Spinal cord (tissue), 10 donors: ENCODE measurements around the gene ALS2CL. TPM values are rescaled to one million over a fixed set of nuclear protein-coding genes. Genes with fewer than 3 reads are reported as not detected.

Experiments used
- DNase-seq, 6 donors: peaks; one replicate each; pipeline versions ENCODE4 v3.0.0 to v3.0.0-alpha.2; 2013 to 2015; ENCODE audit warnings: low spot score in 6 of 6, low read depth in 4 of 6
- H3K27ac ChIP-seq: one replicate; pipeline ENCODE4 v1.5.1; 2013; ENCODE audit warnings: low read depth, low read length, control low read depth
- H3K27me3 ChIP-seq: one replicate; pipeline ENCODE4 v1.6.1; 2013; ENCODE audit warnings: low read length; ENCODE audit not compliant: control insufficient read depth, insufficient read depth
- H3K36me3 ChIP-seq: one replicate; pipeline ENCODE4 v1.6.1; 2013; ENCODE audit warnings: low read length; ENCODE audit not compliant: control insufficient read depth, insufficient read depth
- H3K4me1 ChIP-seq: one replicate; pipeline ENCODE4 v1.6.1; 2013; ENCODE audit warnings: low read length; ENCODE audit not compliant: control insufficient read depth, insufficient read depth
- H3K4me3 ChIP-seq: one replicate; pipeline ENCODE4 v1.5.1; 2013; ENCODE audit warnings: low read depth, low read length, control low read depth
- H3K9me3 ChIP-seq: one replicate; pipeline ENCODE4 v1.6.1; 2013; ENCODE audit warnings: low read length; ENCODE audit not compliant: control insufficient read depth, insufficient read depth
- WGBS: methylation state at CpG from one replicate; pipeline ENCODE4 v1.1.5; 2013; ENCODE audit warnings: missing lambda C conversion rate; ENCODE audit not compliant: insufficient coverage; 5-methylcytosine and 5-hydroxymethylcytosine counted together
- polyA plus RNA-seq, 2 donors: library from polyadenylated mRNA; unstranded; fragments of 120-200 nt; gene quantifications; one replicate each; pipeline ENCODE4 v1.2.1, GENCODE V29; 2013; ENCODE audit not compliant: insufficient read length in 2 of 2
- total RNA-seq, 2 donors: library from RNA; depleted of rRNA in 1 of 2; stranded (reverse); fragments of 120-200 nt in 1 of 2; fragments of >200 nt in 1 of 2; gene quantifications; one replicate each; pipeline versions ENCODE4 v1.2.3 to v1.2.4, GENCODE V29; 2013 to 2014
- donor health status: healthy.

ALS2CL gene
- total and polyA plus RNA-seq, 4 donors = 5.3 to 8.3 (median 5.9) TPM

DNA sequence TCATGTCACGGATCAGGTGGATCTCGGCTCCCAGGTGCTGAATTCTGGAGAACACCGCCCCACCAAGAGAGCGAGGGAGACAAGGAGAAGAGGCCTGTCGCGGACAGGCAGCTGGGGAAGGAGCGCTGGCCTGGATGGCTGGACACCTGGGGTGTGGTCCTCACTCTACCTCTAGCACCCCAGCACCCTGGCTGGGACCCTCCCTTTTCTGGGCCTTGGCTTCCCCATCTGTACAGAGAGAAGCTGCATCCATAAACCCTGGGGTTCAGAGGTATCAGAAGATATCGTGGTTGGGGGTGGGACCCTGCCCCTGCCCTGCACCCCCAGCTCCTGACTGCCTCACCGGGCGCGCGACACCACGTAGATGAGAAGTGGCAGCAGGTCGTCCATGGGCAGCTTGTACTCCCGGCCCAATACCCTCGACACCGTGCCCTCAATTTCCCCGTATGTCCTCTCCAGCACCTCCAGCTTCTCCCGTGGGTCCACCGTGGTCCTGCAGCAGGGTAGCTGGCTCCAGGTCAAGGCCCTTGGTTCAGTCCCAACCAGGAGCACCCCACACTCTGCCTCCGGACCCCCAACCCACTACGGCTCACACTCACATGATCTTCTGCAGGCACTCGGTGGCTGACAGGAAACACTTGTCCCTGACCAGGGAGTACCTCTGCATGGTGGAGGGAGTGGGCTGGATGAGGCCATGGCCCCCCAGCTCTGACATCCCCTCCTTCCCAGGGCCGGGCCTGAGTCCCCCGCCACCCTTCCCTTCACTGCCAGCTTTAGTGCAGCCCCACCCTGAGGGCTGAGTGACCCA, 21.7 kb downstream of the ALS2CL start:
- H3K27ac ChIP-seq = no peak overlapping the region
- no peaks in the 10 kb centered on the region for H3K9me3 ChIP-seq
- H3K4me1 ChIP-seq = peaks cover 5% of the 10 kb centered on the region
- no peak for DNase-seq
- H3K27me3 ChIP-seq = no peaks in the 10 kb centered on the region
- WGBS = 93% methylated on average over 20 of the region's 25 CpGs
- peaks cover under 1% of the 10 kb centered on the region for H3K36me3 ChIP-seq
- H3K4me3 ChIP-seq = no peak overlapping the region

DNA sequence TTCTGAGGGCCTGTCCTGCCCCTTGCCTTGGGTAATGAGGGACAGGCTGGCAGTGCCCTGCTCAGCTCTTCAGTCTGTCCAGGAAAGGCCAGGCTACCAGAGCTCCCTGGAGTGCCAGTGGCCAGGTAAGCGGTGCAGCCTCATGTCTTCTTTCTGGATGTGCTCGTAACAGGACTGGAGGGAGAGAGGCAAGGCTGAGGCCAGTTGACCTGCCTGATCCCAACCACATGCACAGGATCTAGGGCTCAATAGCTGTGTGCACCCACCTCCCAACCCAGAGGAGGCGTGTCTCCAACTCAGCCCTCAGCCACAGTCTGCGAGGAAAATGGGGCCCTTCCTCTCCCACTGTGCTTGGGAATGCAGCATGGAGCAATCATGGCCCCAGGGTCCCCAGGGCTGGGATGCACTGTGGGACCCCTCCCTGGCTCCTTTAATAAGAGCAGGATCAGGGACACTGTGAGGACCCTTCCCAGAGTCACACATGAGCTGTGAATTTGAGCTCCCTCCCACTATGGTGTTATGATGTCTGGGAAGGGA, 22.5 kb downstream of the ALS2CL start:
- H3K36me3 ChIP-seq = no peaks in the 10 kb centered on the region
- WGBS = 78% methylated on average over 4 of the region's 4 CpGs
- no peaks in the 10 kb centered on the region for H3K9me3 ChIP-seq
- H3K4me3 ChIP-seq = no peak overlapping the region
- no peak overlapping the region for H3K27ac ChIP-seq
- H3K4me1 ChIP-seq = peaks cover 11% of the 10 kb centered on the region
- no peaks in the 10 kb centered on the region for H3K27me3 ChIP-seq
- DNase-seq = no peak

DNA sequence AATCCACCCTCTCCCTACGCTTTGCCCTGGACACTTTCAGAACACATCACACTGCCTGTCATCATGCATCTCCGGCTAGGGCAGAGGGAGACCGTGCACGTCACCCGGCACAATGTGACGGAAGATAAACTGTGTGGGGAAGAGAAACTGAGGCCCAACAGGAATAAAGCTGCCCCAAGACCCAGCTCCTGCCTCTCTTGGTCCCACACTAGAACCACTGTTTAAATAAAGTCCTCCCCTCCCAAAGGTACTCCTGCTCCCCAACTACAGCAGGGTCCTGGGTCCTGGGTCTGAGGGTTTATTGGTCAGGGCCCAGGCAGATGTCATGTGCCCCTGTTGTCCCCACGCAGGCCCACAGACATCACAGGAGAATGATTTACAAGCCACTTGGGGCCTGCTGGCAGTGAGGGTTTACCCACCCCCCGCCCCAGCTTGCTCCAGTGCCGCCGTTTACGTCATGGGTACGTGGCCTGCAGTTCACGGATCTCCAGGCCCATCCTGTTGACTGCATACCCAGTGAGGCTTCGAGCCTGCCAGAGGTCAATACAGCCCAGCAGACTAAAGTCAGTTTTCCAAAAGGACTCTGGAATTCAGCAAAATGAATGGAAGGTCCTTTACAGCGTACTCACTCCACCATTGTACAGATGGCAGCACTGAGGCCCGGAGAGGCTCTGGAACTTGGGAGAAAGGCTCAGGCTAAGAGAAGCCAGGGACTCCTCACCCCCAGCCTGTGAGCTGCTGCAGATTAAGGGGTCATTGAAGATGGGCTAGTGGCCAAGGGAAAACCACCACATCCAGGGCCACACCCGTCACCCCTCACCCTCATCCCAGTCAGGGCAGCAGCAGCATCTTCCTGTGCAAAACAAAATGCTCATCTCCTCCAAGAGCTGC, 23.2 kb downstream of the ALS2CL start:
- H3K4me3 ChIP-seq = no peak overlapping the region
- no peak overlapping the region for H3K27ac ChIP-seq
- no peak for DNase-seq
- H3K36me3 ChIP-seq = no peaks in the 10 kb centered on the region
- H3K4me1 ChIP-seq = peaks cover 9% of the 10 kb centered on the region
- H3K27me3 ChIP-seq = no peaks in the 10 kb centered on the region
- no peaks in the 10 kb centered on the region for H3K9me3 ChIP-seq
- 72% methylated on average over 8 of the region's 17 CpGs for WGBS

GRCh38 chr3:46669191-46669999, 24.1 kb downstream of the ALS2CL start:
- Histone ChIP-seq H3K4me1 (peaks cover 13% of the 10 kb centered on the region), H3K27ac (no peak overlapping the region), H3K9me3 (no peaks in the 10 kb centered on the region), H3K36me3 (no peaks in the 10 kb centered on the region), H3K27me3 (no peaks in the 10 kb centered on the region), H3K4me3 (no peak overlapping the region)
- WGBS = 91% methylated on average over 9 of the region's 9 CpGs
- no peak for DNase-seq

DNA sequence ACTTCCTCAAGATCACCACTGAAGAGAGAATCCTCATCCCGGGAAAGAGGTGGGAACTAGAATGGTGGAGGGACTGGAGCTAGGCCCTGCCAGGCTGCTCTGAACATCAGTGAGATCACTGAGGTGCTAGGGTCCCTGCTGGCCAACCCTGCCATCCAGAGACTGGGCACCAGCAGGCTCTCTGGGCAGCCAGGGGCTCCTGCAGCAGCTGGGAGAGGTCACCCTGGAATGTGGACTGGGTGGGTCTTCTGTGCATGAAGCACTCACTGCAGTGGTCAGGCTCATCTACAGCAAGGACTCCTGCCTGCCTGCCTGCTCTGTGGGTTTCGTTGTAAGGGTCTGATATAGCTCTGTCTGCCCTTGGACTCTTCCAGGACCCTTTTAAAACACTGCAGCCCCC, 24.9 kb downstream of the ALS2CL start:
- no peak for DNase-seq
- H3K36me3 ChIP-seq = no peaks in the 10 kb centered on the region
- no peak overlapping the region for H3K27ac ChIP-seq
- 93% methylated on average over 1 of the region's 2 CpGs for WGBS
- peaks cover 21% of the 10 kb centered on the region for H3K4me1 ChIP-seq
- H3K9me3 ChIP-seq = no peaks in the 10 kb centered on the region
- H3K27me3 ChIP-seq = no peaks in the 10 kb centered on the region
- no peak overlapping the region for H3K4me3 ChIP-seq

DNA sequence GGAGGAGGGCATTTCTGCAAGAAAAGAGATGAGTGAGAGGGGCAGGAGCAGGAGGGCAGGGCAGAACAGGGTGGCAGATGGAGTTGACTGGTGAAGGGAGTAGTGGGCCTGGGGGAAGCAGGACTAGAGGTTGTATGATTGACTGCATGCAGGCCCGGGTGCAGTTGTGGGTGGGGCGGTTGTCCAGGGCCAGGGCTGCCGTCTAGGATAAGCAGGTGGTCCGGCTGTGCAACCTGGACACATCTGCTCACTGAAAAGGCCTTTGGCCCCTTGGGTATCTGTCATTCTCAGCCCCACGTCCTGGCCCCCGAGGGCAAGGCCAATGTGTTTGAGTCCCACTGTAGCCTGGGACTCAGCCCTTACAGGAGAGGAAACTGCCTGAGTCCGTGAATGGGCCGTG, 25.4 kb downstream of the ALS2CL start:
- H3K9me3 ChIP-seq = no peaks in the 10 kb centered on the region
- 76% methylated on average over 8 of the region's 8 CpGs for WGBS
- DNase-seq = no peak

DNA sequence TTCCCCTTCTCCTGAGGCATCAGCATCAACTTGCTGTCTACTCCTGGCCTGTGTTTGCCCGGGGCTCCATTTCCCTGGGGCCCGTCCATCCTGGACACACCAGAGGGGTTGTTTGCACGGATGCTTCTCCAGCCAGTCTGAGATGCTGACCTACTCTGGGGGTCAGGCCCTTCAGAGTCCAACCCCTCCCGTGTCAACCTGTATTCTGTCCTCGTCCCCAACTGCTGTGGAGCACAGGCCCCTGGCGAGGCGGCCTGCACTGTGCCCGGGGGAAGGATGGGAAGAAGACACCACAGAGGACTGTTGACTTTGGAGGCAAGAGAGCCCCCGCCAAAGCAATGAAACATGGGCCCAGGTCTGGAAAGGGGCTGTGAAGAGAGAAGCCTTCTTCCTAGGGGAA, 25.8 kb downstream of the ALS2CL start:
- no peaks in the 10 kb centered on the region for H3K27me3 ChIP-seq
- WGBS = 95% methylated on average over 9 of the region's 9 CpGs
- no peak overlapping the region for H3K4me3 ChIP-seq
- peaks cover 30% of the 10 kb centered on the region for H3K4me1 ChIP-seq
- no peak for DNase-seq
- H3K36me3 ChIP-seq = no peaks in the 10 kb centered on the region
- no peaks in the 10 kb centered on the region for H3K9me3 ChIP-seq
- no peak overlapping the region for H3K27ac ChIP-seq

More for the DNA sequence above, 25.4 kb downstream of the ALS2CL start:
- Histone ChIP-seq H3K27ac (no peak overlapping the region), H3K4me1 (peaks cover 25% of the 10 kb centered on the region), H3K36me3 (no peaks in the 10 kb centered on the region), H3K4me3 (no peak overlapping the region), H3K27me3 (no peaks in the 10 kb centered on the region)

GRCh38 chr3:46667061-46667621, 26.3 kb downstream of the ALS2CL start:
- DNase-seq = no peak
- peaks cover 35% of the 10 kb centered on the region for H3K4me1 ChIP-seq
- H3K4me3 ChIP-seq = no peak overlapping the region
- no peaks in the 10 kb centered on the region for H3K27me3 ChIP-seq
- H3K27ac ChIP-seq = no peak overlapping the region
- H3K9me3 ChIP-seq = no peaks in the 10 kb centered on the region
- no peaks in the 10 kb centered on the region for H3K36me3 ChIP-seq
- 74% methylated on average over 8 of the region's 8 CpGs for WGBS

DNA sequence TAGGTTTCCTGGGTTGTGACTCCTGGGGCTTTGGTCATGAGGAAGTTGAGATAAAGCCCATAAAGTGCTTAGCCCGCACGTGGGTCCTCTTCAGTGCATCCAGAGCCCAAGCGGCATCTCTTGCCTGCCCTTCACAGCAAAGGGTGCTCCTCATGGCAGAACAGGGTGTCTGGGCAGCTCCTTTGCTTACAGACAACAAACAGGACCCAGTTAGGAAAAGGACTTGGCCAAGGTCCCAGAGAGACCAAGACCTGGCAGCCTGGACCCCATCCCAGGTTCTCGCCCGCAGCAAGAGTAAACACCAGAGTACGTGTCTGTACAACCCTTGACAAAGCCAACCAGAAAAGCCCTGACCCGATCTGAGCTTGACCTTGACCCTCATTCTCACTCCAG, 27.0 kb downstream of the ALS2CL start:
- no peak for DNase-seq
- Histone ChIP-seq H3K36me3 (no peaks in the 10 kb centered on the region), H3K4me3 (no peak overlapping the region), H3K27me3 (no peaks in the 10 kb centered on the region), H3K9me3 (no peaks in the 10 kb centered on the region), H3K27ac (no peak overlapping the region), H3K4me1 (peaks cover 39% of the 10 kb centered on the region)
- 56% methylated on average over 7 of the region's 7 CpGs for WGBS
